NCI-H526 (cell line): ENCODE results near the gene RNF135.
"Not testable (repeated sequence)": the region's sequence is repeated elsewhere in the genome, so short reads cannot be mapped to it uniquely, and the experiment has no call there.

Experiments used
- DNase-seq, 2 experiments: peaks; one replicate each; lab custom pipeline; 2025; lab: John Stamatoyannopoulos, UW

The RNF135 gene

GRCh38 chr17:31002047-31002446, 31.2 kb downstream of the RNF135 start:
- DNase-seq: no peak

- DNase-seq: no peak
These were observed 32.5 kb downstream of the RNF135 start for GRCh38 chr17:31003225-31003866.

GRCh38 chr17:31004160-31004559, 33.3 kb downstream of the RNF135 start:
- DNase-seq: no peak

GRCh38 chr17:31007695-31008373, 37.0 kb downstream of the RNF135 start:
- DNase-seq: no peak

- DNase-seq: peak; percentile 69 to 93
These were observed 37.7 kb downstream of the RNF135 start for GRCh38 chr17:31008374-31009041.

GRCh38 chr17:31009042-31009702, 38.3 kb downstream of the RNF135 start:
- peak in 1 of 2 experiments; percentile 76 for DNase-seq

GRCh38 chr17:31010014-31010413, 39.2 kb downstream of the RNF135 start:
- DNase-seq: not testable (repeated sequence)

- DNase-seq: no peak
These were observed 43.0 kb downstream of the RNF135 start for GRCh38 chr17:31013844-31014243.

GRCh38 chr17:31015639-31016038, 44.8 kb downstream of the RNF135 start:
- DNase-seq: no peak

GRCh38 chr17:31019004-31019403, 48.2 kb downstream of the RNF135 start:
- no peak for DNase-seq

GRCh38 chr17:31023171-31023570, 52.3 kb downstream of the RNF135 start:
- DNase-seq: not testable (repeated sequence)

- no peak for DNase-seq
These were observed 61.0 kb downstream of the RNF135 start for GRCh38 chr17:31031841-31032240.

- DNase-seq: not testable (repeated sequence)
These were observed 64.8 kb downstream of the RNF135 start for GRCh38 chr17:31035611-31036010.

GRCh38 chr17:31040837-31041236, 70.0 kb downstream of the RNF135 start:
- not testable (repeated sequence) for DNase-seq

- not testable (repeated sequence) for DNase-seq
These were observed 71.5 kb downstream of the RNF135 start for GRCh38 chr17:31042378-31042777.

GRCh38 chr17:31046856-31047425, 76.1 kb downstream of the RNF135 start:
- DNase-seq: not testable (repeated sequence)

- no peak for DNase-seq
These were observed 77.3 kb downstream of the RNF135 start for GRCh38 chr17:31048142-31048541.

GRCh38 chr17:31048780-31049179, 77.9 kb downstream of the RNF135 start:
- no peak for DNase-seq
